ENCODE measurements around the gene DPF3. TPM values are rescaled to one million over a fixed set of nuclear protein-coding genes. Genes with fewer than 3 reads are reported as not detected.

Gene DPF3
- total RNA-seq, 4 donors from 2014 or later: 0.39 to 3.4 (median 1.6) TPM

- Histone ChIP-seq H3K36me3 (no peaks in the 10 kb centered on the region), H3K27ac (no peak overlapping the region), H3K9me3 (no peaks in the 10 kb centered on the region), H3K27me3 (no peaks in the 10 kb centered on the region), H3K4me3 (no peak overlapping the region), H3K4me1 (no peaks in the 10 kb centered on the region)
- WGBS: 62% methylated on average over 9 of the region's 9 CpGs
- DNase-seq (ENCODE audit: low spot score in 2 of 2): no peak
- TF ChIP-seq EP300 (IDR thresholded peaks at IDR 0.05) (no peak), POLR2A (IDR thresholded peaks at IDR 0.05) (no peak), POLR2AphosphoS5 (IDR thresholded peaks at IDR 0.05) (no peak), CTCF (IDR thresholded peaks at IDR 0.05) (no peak)
Observed at GRCh38 chr14:72600551-72601330, 293.2 kb downstream of the DPF3 start.

- no peak for TF ChIP-seq EP300 (IDR thresholded peaks at IDR 0.05)
- no peaks in the 10 kb centered on the region for H3K27me3 ChIP-seq
- no peaks in the 10 kb centered on the region for H3K4me1 ChIP-seq
- H3K36me3 ChIP-seq: no peaks in the 10 kb centered on the region
- H3K27ac ChIP-seq: no peak overlapping the region
- 74% methylated on average over 16 of the region's 16 CpGs for WGBS
- DNase-seq (ENCODE audit: low spot score in 2 of 2): no peak
- no peaks in the 10 kb centered on the region for H3K9me3 ChIP-seq
- no peak overlapping the region for H3K4me3 ChIP-seq
Observed at GRCh38 chr14:72599579-72600470, 294.1 kb downstream of the DPF3 start.

- no peaks in the 10 kb centered on the region for H3K9me3 ChIP-seq
- DNase-seq (ENCODE audit: low spot score in 2 of 2): no peak
- no peaks in the 10 kb centered on the region for H3K27me3 ChIP-seq
- H3K36me3 ChIP-seq: no peaks in the 10 kb centered on the region
- H3K27ac ChIP-seq: no peak overlapping the region
- 91% methylated on average over 4 of the region's 5 CpGs for WGBS
- TF ChIP-seq CTCF (IDR thresholded peaks at IDR 0.05): no peak
- TF ChIP-seq EP300 (IDR thresholded peaks at IDR 0.05): no peak
- TF ChIP-seq POLR2A (IDR thresholded peaks at IDR 0.05): no peak
- TF ChIP-seq POLR2AphosphoS5 (IDR thresholded peaks at IDR 0.05): no peak
- H3K4me3 ChIP-seq: no peak overlapping the region
- no peaks in the 10 kb centered on the region for H3K4me1 ChIP-seq
Observed at GRCh38 chr14:72598306-72598705, 295.6 kb downstream of the DPF3 start.

GRCh38 chr14:72597252-72598233 lies 296.4 kb downstream of the DPF3 start:
- TF ChIP-seq EP300 (IDR thresholded peaks at IDR 0.05) (no peak), POLR2AphosphoS5 (IDR thresholded peaks at IDR 0.05) (no peak)
- Histone ChIP-seq H3K4me1 (no peaks in the 10 kb centered on the region), H3K27me3 (no peaks in the 10 kb centered on the region), H3K4me3 (no peak overlapping the region), H3K9me3 (no peaks in the 10 kb centered on the region), H3K36me3 (no peaks in the 10 kb centered on the region), H3K27ac (no peak overlapping the region)
- no peak for DNase-seq (ENCODE audit: low spot score in 2 of 2)
- WGBS: 47% methylated on average over 15 of the region's 16 CpGs

DNA sequence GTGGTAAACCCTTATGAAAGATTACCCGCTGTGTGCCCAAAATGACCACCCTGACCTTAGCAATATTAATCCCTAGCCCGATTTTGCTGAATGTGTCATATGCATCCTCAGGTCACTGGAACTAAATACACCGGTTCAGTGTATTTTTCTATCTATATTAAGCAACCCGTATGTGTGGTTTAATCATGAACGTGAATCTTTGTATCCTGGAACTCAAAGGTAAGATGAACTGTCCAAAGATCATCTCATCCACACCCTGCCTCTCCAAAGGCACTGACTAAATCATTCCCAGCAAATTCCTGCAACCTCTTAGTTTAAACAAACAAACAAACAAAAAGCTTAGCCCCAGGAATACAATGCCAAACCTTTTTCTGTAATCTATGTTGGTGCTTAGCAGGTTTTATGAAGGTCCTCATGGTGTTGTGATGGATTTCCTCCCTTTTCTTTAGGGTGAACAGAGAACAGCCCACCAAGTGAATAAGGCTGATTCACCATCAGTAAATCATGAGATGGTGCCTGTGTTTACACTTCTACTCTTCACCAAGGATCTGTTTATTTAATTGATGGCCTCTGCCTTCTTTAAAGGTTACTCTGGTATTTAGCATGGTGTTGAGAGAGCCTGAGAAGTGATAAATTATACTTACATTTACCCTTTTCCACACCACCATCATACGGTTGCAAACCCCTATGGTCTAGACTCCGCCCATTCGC lies 298.6 kb downstream of the DPF3 start:
- 88% methylated on average over 8 of the region's 8 CpGs for WGBS

More for the DNA sequence above, 298.6 kb downstream of the DPF3 start:
- peaks cover 2% of the 10 kb centered on the region for H3K27me3 ChIP-seq
- H3K36me3 ChIP-seq: no peaks in the 10 kb centered on the region
- H3K4me1 ChIP-seq: no peaks in the 10 kb centered on the region
- no peak overlapping the region for H3K27ac ChIP-seq
- H3K9me3 ChIP-seq: no peaks in the 10 kb centered on the region
- no peak for TF ChIP-seq POLR2AphosphoS5 (IDR thresholded peaks at IDR 0.05)
- no peak for TF ChIP-seq CTCF (IDR thresholded peaks at IDR 0.05)
- no peak overlapping the region for H3K4me3 ChIP-seq
- no peak for DNase-seq (ENCODE audit: low spot score in 2 of 2)

All from suprapubic skin (tissue), 4 donors.